Putamen (tissue), 1 donor: ENCODE results near the gene SIDT2.
A peak's percentile ranks its signal among the peaks of the same experiment; 100 is the strongest.
"Not testable (repeated sequence)": the region's sequence is repeated elsewhere in the genome, so short reads cannot be mapped to it uniquely, and the experiment has no call there.

ENCODE experiments used
- DNase-seq: peaks from one replicate; pipeline ENCODE4 v3.0.0-alpha.2; 2016; ENCODE audit warnings: low spot score

The SIDT2 gene

GRCh38 chr11:117178210-117179034, at the start of gene SIDT2:
Gene SIDT2 (plus strand): TSS chr11:117178743. CDS start chr11:117179264, 521 bp downstream.
- peak; percentile 92 for DNase-seq

- not testable (repeated sequence) for DNase-seq
Observed at GRCh38 chr11:117130396-117130795, 48.1 kb upstream of the SIDT2 start.

- no peak for DNase-seq
Observed at GRCh38 chr11:117130879-117131278, 47.7 kb upstream of the SIDT2 start.

GRCh38 chr11:117134431-117134830, 44.1 kb upstream of the SIDT2 start:
- no peak for DNase-seq

GRCh38 chr11:117134979-117135378, 43.6 kb upstream of the SIDT2 start:
- DNase-seq: not testable (repeated sequence)

- not testable (repeated sequence) for DNase-seq
Observed at GRCh38 chr11:117137223-117138086, 41.1 kb upstream of the SIDT2 start.

GRCh38 chr11:117143390-117143789, 35.2 kb upstream of the SIDT2 start:
- DNase-seq: peak; percentile 72

GRCh38 chr11:117143871-117144476, 34.6 kb upstream of the SIDT2 start, which contains the start of gene PAFAH1B2:
Gene PAFAH1B2 (plus strand): TSS chr11:117144287. CDS start chr11:117152448, 8,161 bp downstream.
- DNase-seq: peak; percentile 95

GRCh38 chr11:117144477-117145392, 33.8 kb upstream of the SIDT2 start:
- no peak for DNase-seq

GRCh38 chr11:117145393-117145761, 33.2 kb upstream of the SIDT2 start:
- no peak for DNase-seq

GRCh38 chr11:117146521-117146920, 32.0 kb upstream of the SIDT2 start:
- DNase-seq: no peak

GRCh38 chr11:117152066-117152465, 26.5 kb upstream of the SIDT2 start:
- no peak for DNase-seq

- DNase-seq: no peak
Observed at GRCh38 chr11:117154468-117154867, 24.1 kb upstream of the SIDT2 start.

GRCh38 chr11:117157507-117157906, 21.0 kb upstream of the SIDT2 start:
- DNase-seq: no peak

- no peak for DNase-seq
Observed at GRCh38 chr11:117159892-117160291, 18.7 kb upstream of the SIDT2 start.

- no peak for DNase-seq
Observed at GRCh38 chr11:117160826-117161225, 17.7 kb upstream of the SIDT2 start.

- no peak for DNase-seq
Observed at GRCh38 chr11:117166491-117166890, 12.1 kb upstream of the SIDT2 start.

- DNase-seq: no peak
Observed at GRCh38 chr11:117169736-117170135, 8.8 kb upstream of the SIDT2 start.

GRCh38 chr11:117170210-117170609, 8.3 kb upstream of the SIDT2 start:
- no peak for DNase-seq

GRCh38 chr11:117171007-117171403, 7.5 kb upstream of the SIDT2 start:
- DNase-seq: no peak

- no peak for DNase-seq
Observed at GRCh38 chr11:117171404-117172061, 7.0 kb upstream of the SIDT2 start.
